Upper lobe of left lung (tissue), 4 donors: ENCODE measurements around the gene SPG7.

ENCODE experiments used
- CTCF ChIP-seq, 6 experiments: fragments of 450-650 bp in 4 of 6; fragments of 200-600 bp in 2 of 6; sonication (generic) in 2 of 6; IDR thresholded peaks; one replicate each; pipeline ENCODE4 v1.5.1; 2016 to 2019; ENCODE audit warnings: antibody characterized with exemption in 6 of 6
- POLR2A ChIP-seq, 4 donors: fragments of 450-650 bp; IDR thresholded peaks; one replicate each; pipeline ENCODE4 v1.5.1; 2016 to 2017; ENCODE audit warnings: antibody characterized with exemption in 4 of 4, mild to moderate bottlenecking in 2 of 4
- POLR2AphosphoS5 ChIP-seq, 2 donors: sonication (generic); formaldehyde crosslinking; IDR thresholded peaks; one replicate each; pipeline ENCODE4 v1.5.1; 2017; ENCODE audit warnings: antibody characterized with exemption in 2 of 2

- no peak for TF ChIP-seq CTCF (IDR thresholded peaks at IDR 0.05)
- TF ChIP-seq POLR2A (IDR thresholded peaks at IDR 0.05): no peak
- no peak for TF ChIP-seq POLR2AphosphoS5 (IDR thresholded peaks at IDR 0.05)
Observed at GRCh38 chr16:89586218-89586617, 78.0 kb downstream of the SPG7 start.
